ENCODE results near the gene TCTN1.

Gene TCTN1

DNA sequence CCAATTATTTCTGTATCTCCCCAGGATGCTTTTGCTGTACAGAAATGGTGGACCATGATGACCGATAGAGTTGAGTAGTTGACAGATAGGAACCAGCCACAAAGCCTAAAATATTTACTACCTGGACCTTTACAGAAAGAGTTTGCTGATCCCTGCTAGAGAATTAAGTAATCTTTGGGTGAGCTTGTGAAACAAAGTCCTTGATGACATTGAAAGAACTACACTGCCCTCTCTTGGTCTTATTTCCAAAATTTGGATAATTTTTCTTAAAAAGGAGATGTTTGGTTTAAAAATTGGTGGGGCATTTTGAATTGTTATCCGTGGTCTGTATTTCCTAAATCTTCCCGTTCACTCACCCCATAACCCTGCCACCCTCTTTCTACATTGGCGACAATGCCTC is 13.7 kb upstream of the TCTN1 start:
- in situ Hi-C loops (cut with MboI; ENCODE audit: low pct_unique_long_range_greater_than_20kb, low sequenced_read_pairs, unreplicated experiment) = loop anchor here (5.0 to 10.0 kb wide), 2 partner anchors 88 to 135 kb away; partner anchors contain the start of genes FAM216A and GPN3
- peak; percentile 48 for DNase-seq (ENCODE audit: low spot score)
- TF ChIP-seq, protein P1, sequence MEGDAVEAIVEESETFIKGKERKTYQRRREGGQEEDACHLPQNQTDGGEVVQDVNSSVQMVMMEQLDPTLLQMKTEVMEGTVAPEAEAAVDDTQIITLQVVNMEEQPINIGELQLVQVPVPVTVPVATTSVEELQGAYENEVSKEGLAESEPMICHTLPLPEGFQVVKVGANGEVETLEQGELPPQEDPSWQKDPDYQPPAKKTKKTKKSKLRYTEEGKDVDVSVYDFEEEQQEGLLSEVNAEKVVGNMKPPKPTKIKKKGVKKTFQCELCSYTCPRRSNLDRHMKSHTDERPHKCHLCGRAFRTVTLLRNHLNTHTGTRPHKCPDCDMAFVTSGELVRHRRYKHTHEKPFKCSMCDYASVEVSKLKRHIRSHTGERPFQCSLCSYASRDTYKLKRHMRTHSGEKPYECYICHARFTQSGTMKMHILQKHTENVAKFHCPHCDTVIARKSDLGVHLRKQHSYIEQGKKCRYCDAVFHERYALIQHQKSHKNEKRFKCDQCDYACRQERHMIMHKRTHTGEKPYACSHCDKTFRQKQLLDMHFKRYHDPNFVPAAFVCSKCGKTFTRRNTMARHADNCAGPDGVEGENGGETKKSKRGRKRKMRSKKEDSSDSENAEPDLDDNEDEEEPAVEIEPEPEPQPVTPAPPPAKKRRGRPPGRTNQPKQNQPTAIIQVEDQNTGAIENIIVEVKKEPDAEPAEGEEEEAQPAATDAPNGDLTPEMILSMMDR (IDR thresholded peaks at IDR 0.05; ENCODE audit: extremely low read depth, insufficient read depth, missing control alignments) = peak; percentile 50

DNA sequence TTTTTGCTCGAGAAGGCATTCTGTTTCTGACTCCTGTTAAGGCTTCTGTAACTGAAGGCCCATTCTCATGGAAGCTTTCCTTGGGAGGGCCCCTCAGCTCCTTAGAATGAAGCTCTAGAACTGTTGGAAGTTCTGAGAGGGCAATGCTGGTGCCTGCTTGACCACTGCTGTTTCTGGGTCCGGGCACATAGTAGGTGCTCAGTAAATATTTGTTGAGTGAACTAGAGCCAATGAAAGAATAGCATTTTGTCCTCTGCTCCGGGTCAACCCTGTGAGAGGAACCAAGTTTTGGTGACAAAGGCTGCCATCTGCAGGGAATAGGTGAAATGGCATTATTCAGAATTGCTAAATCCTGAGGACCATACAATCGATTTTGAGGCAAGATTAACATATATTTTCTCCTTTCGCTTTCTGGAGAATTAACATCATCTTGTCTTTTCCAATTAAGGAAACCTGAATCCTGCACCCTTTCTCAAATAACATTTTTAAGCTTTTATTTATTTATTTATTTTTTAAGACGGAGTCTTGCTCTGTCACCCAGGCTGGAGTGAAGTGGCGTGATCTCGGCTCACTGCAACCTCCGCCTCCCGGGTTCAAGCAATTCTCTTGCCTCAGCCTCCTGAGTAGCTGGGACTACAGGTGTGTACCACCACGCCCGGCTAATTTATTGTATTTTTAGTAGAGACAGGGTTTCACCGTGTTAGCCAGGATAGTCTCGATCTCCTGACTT is 11.7 kb upstream of the TCTN1 start:
- in situ Hi-C loops (cut with MboI; ENCODE audit: low pct_unique_long_range_greater_than_20kb, low sequenced_read_pairs, unreplicated experiment) = loop anchor here (5.0 to 10.0 kb wide), 2 partner anchors 90 to 137 kb away; partner anchors contain the start of genes FAM216A and GPN3
- TF ChIP-seq, protein P1 (IDR thresholded peaks at IDR 0.05; ENCODE audit: extremely low read depth, insufficient read depth, missing control alignments) = peak; percentile 72
- DNase-seq (ENCODE audit: low spot score) = peak; percentile 59

DNA sequence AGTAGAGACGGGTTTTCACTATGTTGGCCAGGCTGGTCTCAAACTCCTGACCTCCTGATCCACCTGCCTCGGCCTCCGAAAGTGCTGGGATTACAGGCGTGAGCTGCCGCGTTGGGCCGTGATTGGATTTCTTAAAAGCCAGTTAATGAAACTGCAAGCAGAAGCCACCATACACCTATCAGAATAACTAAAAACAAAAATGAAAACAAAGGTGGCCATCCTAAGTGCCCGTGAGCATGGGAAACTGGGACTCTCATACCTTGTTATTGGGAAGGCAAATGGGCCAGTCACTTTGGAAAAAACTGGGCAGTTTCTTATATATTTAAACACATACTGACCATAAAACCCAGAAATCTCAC is 7.7 kb upstream of the TCTN1 start:
- TF ChIP-seq, protein P1 (IDR thresholded peaks at IDR 0.05; ENCODE audit: extremely low read depth, insufficient read depth, missing control alignments) = no peak
- DNase-seq (ENCODE audit: low spot score) = no peak
- in situ Hi-C loops (cut with MboI; ENCODE audit: low pct_unique_long_range_greater_than_20kb, low sequenced_read_pairs, unreplicated experiment) = loop anchor here (10.0 kb wide), 1 partner anchor 141 kb away; the partner anchor contains the start of genes FAM216A and GPN3

- DNase-seq (ENCODE audit: low spot score) = no peak
- in situ Hi-C loops (cut with MboI; ENCODE audit: low pct_unique_long_range_greater_than_20kb, low sequenced_read_pairs, unreplicated experiment) = loop anchor here (10.0 kb wide), 1 partner anchor 212 kb away; no protein-coding TSS in a partner anchor
Observed at GRCh38 chr12:110613071-110613770, 708 bp upstream of the TCTN1 start.

GRCh38 chr12:110615171-110615570 is 1.2 kb downstream of the TCTN1 start:
- in situ Hi-C loops (cut with MboI; ENCODE audit: low pct_unique_long_range_greater_than_20kb, low sequenced_read_pairs, unreplicated experiment) = loop anchor here (10.0 kb wide), 1 partner anchor 210 kb away; no protein-coding TSS in a partner anchor
- TF ChIP-seq, protein P1 (IDR thresholded peaks at IDR 0.05; ENCODE audit: extremely low read depth, insufficient read depth, missing control alignments) = no peak
- peak; percentile 45 for DNase-seq (ENCODE audit: low spot score)

More at GRCh38 chr12:110613071-110613770, 708 bp upstream of the TCTN1 start:
- TF ChIP-seq, protein P1 (IDR thresholded peaks at IDR 0.05; ENCODE audit: extremely low read depth, insufficient read depth, missing control alignments) = no peak

- no peak for DNase-seq (ENCODE audit: low spot score)
- in situ Hi-C loops (cut with MboI; ENCODE audit: low pct_unique_long_range_greater_than_20kb, low sequenced_read_pairs, unreplicated experiment) = loop anchor here (10.0 kb wide), 1 partner anchor 208 kb away; no protein-coding TSS in a partner anchor
Observed at GRCh38 chr12:110616471-110617115, 2.7 kb downstream of the TCTN1 start.

More at GRCh38 chr12:110616471-110617115, 2.7 kb downstream of the TCTN1 start:
- TF ChIP-seq, protein P1 (IDR thresholded peaks at IDR 0.05; ENCODE audit: extremely low read depth, insufficient read depth, missing control alignments) = no peak
